ENCODE results near the gene CHST3. TPM values are rescaled to one million over a fixed set of nuclear protein-coding genes. Genes with fewer than 3 reads are reported as not detected.
"Not testable (repeated sequence)": the region's sequence is repeated elsewhere in the genome, so short reads cannot be mapped to it uniquely, and the experiment has no call there.

Gene CHST3
- total and polyA plus RNA-seq, 2 experiments from 2014 or later, result 0.94 to 8.3 TPM

DNA sequence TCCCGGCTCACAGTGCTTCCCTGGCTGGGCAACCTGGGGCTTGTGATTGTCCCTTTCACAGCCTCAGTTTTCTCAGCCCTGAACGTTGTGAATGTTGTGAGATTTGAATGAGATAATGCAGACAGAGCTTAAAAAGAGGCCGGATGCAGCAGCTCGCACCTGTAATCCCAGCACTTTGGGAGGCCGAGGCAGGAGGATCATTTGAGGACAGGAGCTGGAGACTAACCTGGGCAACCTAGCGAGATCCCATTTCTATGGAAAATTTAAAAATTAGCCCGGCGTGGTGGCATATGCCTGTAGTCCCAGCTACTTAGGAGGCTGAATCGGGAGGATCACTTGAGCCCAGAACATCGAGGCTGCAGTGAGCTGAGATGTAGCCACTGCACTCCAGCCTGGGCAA, 67.5 kb downstream of the CHST3 start:
- Histone ChIP-seq H3K79me2 (replicated peaks; ENCODE audit: insufficient read depth) (no peaks in the 10 kb centered on the region), H3F3A (replicated peaks; ENCODE audit: low read depth) (no peaks in the 10 kb centered on the region), H2AFZ (no peak overlapping the region), H3K27me3 (ENCODE audit: insufficient read depth) (no peaks in the 10 kb centered on the region), H3K4me1 (ENCODE audit: insufficient read depth) (no peaks in the 10 kb centered on the region), H3K4me2 (no peak overlapping the region), H3K9me2 (ENCODE audit: insufficient read depth) (no peaks in the 10 kb centered on the region), H3K36me3 (ENCODE audit: insufficient read depth) (no peaks in the 10 kb centered on the region), H3K27ac (ENCODE audit: low read depth) (no peak overlapping the region), H3K4me3 (no peak overlapping the region), H4K20me1 (replicated peaks; ENCODE audit: insufficient read depth) (no peaks in the 10 kb centered on the region)
- H3K36me3 Mint-ChIP-seq (ENCODE audit: low read depth), result no peaks in the 10 kb centered on the region
- no peaks in the 10 kb centered on the region for H3K4me1 Mint-ChIP-seq
- ATAC-seq (no peak), DNase-seq (ENCODE audit: low spot score) (no peak)
- H3K4me3 Mint-ChIP-seq, result no peak overlapping the region
- no peak for TF ChIP-seq CREB1 (CRISPR knock-in tag; IDR thresholded peaks at IDR 0.05; ENCODE audit: low read depth)
- no peak for TF ChIP-seq EZH2phosphoT487 (IDR thresholded peaks at IDR 0.05; ENCODE audit: unreplicated experiment)
- TF ChIP-seq STAT1 (IDR thresholded peaks at IDR 0.05; ENCODE audit: unreplicated experiment), result no peak
- TF ChIP-seq POLR2AphosphoS5 (IDR thresholded peaks at IDR 0.05; ENCODE audit: low read depth), result no peak
- peaks cover 6% of the 10 kb centered on the region for H3K27me3 Mint-ChIP-seq (ENCODE audit: insufficient read depth, low read depth, poor library complexity)
- H3K9me3 Mint-ChIP-seq, result no peaks in the 10 kb centered on the region
- H3K27ac Mint-ChIP-seq, result no peak overlapping the region

DNA sequence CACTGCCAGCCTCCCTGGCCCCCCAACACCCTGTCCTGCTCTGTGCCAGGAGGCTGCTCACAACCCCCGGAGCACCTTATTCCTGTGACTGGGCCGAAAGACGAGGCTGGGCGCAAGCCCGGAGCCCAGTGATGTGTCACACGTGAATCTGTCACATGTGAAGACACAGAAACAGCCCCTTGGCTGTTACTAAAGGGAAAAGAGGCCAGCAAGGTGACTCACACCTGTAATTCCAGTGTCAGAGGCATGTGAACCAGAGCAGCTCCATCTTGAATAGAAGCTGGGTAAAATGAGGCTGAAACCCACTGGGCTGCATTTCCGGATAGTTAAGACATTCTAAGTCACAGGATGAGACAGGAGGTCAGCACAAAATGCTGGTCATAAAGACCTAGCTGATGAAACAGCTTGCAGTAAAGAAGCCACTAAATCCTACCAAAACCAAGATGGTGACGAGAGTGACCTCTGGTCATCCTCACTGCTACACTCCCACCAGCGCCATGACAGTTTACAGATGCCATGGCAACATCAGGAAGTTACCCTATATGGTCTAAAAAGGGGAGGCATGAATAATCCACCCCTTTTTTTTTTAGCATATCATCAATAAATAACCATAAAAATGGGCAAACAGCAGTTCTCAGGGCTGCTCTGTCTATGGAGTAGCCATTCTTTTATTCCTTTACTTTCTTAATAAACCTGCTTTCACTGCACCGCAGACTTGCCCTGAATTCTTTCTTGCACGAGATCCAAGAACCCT, 68.4 kb downstream of the CHST3 start:
- H3K27me3 ChIP-seq (ENCODE audit: insufficient read depth); H3K4me3 Mint-ChIP-seq; ATAC-seq; H3K9me2 ChIP-seq (ENCODE audit: insufficient read depth); H3K4me1 ChIP-seq (ENCODE audit: insufficient read depth); H3K27ac ChIP-seq (ENCODE audit: low read depth); H3K36me3 ChIP-seq (ENCODE audit: insufficient read depth); H3K36me3 Mint-ChIP-seq (ENCODE audit: low read depth); H3K4me3 ChIP-seq; DNase-seq (ENCODE audit: low spot score); H3K4me1 Mint-ChIP-seq; H3F3A ChIP-seq (replicated peaks; ENCODE audit: low read depth); H3K4me2 ChIP-seq; H3K9me3 Mint-ChIP-seq; H4K20me1 ChIP-seq (replicated peaks; ENCODE audit: insufficient read depth); H3K79me2 ChIP-seq (replicated peaks; ENCODE audit: insufficient read depth); H2AFZ ChIP-seq; H3K27me3 Mint-ChIP-seq (ENCODE audit: insufficient read depth, low read depth, poor library complexity); H3K27ac Mint-ChIP-seq: not testable (repeated sequence)

DNA sequence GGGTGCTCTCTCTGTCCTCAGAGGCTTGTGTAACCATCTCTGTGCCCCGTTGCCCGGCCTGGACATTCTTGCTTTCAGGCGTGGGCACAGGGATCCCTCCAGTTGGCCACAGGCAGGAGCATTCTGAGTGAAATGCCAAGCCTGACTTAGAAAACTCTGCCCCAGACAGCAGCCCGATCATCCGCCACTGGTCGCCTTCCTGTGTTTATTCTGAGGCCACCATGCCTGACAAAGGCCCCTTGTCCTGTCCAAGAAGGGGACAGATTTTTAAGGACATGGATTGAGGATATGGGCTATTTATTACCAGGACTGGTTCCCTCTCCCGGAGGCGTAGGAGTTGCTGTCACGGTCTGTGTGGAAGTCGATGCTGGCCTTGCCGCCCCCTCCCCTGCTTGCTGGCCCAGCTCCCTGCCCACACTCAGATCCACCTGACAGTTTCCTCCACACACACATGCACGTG, 69.9 kb downstream of the CHST3 start:
- H3K27ac Mint-ChIP-seq, result no peak overlapping the region
- H3K4me3 Mint-ChIP-seq, result no peak overlapping the region
- H3K27ac ChIP-seq (ENCODE audit: low read depth), result no peak overlapping the region
- no peaks in the 10 kb centered on the region for H3K4me1 ChIP-seq (ENCODE audit: insufficient read depth)
- no peak overlapping the region for H3K4me2 ChIP-seq
- no peaks in the 10 kb centered on the region for H3K9me2 ChIP-seq (ENCODE audit: insufficient read depth)
- no peak for ATAC-seq
- peaks cover 8% of the 10 kb centered on the region for H3K27me3 Mint-ChIP-seq (ENCODE audit: insufficient read depth, low read depth, poor library complexity)
- no peak for DNase-seq (ENCODE audit: low spot score)
- no peaks in the 10 kb centered on the region for H3K27me3 ChIP-seq (ENCODE audit: insufficient read depth)
- no peaks in the 10 kb centered on the region for H4K20me1 ChIP-seq (replicated peaks; ENCODE audit: insufficient read depth)
- no peak overlapping the region for H2AFZ ChIP-seq
- peaks cover 11% of the 10 kb centered on the region for H3K4me1 Mint-ChIP-seq
- no peaks in the 10 kb centered on the region for H3K36me3 ChIP-seq (ENCODE audit: insufficient read depth)
- H3K9me3 Mint-ChIP-seq, result no peaks in the 10 kb centered on the region
- no peaks in the 10 kb centered on the region for H3K36me3 Mint-ChIP-seq (ENCODE audit: low read depth)
- TF ChIP-seq, protein P1, sequence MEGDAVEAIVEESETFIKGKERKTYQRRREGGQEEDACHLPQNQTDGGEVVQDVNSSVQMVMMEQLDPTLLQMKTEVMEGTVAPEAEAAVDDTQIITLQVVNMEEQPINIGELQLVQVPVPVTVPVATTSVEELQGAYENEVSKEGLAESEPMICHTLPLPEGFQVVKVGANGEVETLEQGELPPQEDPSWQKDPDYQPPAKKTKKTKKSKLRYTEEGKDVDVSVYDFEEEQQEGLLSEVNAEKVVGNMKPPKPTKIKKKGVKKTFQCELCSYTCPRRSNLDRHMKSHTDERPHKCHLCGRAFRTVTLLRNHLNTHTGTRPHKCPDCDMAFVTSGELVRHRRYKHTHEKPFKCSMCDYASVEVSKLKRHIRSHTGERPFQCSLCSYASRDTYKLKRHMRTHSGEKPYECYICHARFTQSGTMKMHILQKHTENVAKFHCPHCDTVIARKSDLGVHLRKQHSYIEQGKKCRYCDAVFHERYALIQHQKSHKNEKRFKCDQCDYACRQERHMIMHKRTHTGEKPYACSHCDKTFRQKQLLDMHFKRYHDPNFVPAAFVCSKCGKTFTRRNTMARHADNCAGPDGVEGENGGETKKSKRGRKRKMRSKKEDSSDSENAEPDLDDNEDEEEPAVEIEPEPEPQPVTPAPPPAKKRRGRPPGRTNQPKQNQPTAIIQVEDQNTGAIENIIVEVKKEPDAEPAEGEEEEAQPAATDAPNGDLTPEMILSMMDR (conservative IDR thresholded peaks at IDR 0.05; ENCODE audit: low read depth in 2 of 2), result no peak
- H3K4me3 ChIP-seq, result no peak overlapping the region
- H3F3A ChIP-seq (replicated peaks; ENCODE audit: low read depth), result no peaks in the 10 kb centered on the region
- H3K79me2 ChIP-seq (replicated peaks; ENCODE audit: insufficient read depth), result no peaks in the 10 kb centered on the region

Data from GM23338 (cell line).